Cortex of kidney (tissue), 1 donor: ENCODE data around the gene OR51A2.
"Not testable (repeated sequence)": the region's sequence is repeated elsewhere in the genome, so short reads cannot be mapped to it uniquely, and the experiment has no call there.

Experiments used
- DNase-seq: peaks from one replicate; lab custom pipeline; 2025; lab: John Stamatoyannopoulos, UW

The OR51A2 gene, protein sequence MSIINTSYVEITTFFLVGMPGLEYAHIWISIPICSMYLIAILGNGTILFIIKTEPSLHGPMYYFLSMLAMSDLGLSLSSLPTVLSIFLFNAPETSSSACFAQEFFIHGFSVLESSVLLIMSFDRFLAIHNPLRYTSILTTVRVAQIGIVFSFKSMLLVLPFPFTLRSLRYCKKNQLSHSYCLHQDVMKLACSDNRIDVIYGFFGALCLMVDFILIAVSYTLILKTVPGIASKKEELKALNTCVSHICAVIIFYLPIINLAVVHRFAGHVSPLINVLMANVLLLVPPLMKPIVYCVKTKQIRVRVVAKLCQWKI

GRCh38 chr11:4955613-4956012, at the start of gene OR51A2:
Gene OR51A2, minus strand, starts transcription at chr11:4955713. Its CDS starts 0 bp downstream, at chr11:4955713.
- not testable (repeated sequence) for DNase-seq

- no peak for DNase-seq
These were observed 49.1 kb upstream of the OR51A2 start for GRCh38 chr11:5004424-5005274.

- no peak for DNase-seq
These were observed 39.0 kb upstream of the OR51A2 start, which contains the start of gene OR51L1 for GRCh38 chr11:4994551-4994950. Gene OR51L1, plus strand, starts transcription at chr11:4994851. Its CDS starts 4,132 bp downstream, at chr11:4998983.

- no peak for DNase-seq
These were observed 35.5 kb upstream of the OR51A2 start for GRCh38 chr11:4991060-4991459.

DNA sequence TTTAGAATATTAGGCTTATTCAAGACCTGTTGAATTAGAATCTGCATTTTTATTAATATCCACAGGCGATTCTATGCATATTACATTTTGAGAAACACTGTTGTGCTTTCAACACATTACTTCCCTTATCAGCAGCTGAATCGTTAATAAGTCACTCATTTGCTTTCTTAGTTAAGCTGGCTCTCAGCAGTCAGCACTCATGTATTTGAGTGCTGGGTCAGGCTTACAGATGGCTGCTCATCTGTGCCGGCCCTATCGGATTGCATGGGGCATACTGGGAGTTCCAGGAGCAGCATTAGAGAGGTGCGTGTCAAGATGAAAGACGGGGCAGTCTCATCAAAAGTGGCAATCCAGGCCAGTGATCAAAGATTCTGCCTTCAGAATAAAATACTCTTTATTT, 28.3 kb upstream of the OR51A2 start:
- DNase-seq = no peak

DNA sequence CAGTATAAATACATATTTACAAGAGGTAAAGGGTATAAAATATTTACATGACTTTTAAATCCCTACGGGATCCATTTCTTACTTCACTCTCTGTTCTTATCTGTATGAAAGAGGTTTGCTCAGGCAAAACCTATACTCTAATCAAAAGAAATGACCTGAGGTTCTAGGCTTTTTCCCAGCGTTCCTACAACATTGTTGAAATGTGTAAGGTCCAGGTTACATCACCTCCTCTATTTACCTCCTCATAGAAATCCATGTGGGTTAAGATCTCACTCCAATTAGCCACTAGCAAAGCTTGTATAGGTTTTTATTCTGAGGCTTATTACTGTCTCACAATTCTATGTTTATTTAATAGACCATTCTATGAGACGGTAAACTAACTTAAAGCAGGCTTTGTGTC, 27.2 kb upstream of the OR51A2 start:
- no peak for DNase-seq

- no peak for DNase-seq
These were observed 23.5 kb upstream of the OR51A2 start for GRCh38 chr11:4979036-4979435.

DNA sequence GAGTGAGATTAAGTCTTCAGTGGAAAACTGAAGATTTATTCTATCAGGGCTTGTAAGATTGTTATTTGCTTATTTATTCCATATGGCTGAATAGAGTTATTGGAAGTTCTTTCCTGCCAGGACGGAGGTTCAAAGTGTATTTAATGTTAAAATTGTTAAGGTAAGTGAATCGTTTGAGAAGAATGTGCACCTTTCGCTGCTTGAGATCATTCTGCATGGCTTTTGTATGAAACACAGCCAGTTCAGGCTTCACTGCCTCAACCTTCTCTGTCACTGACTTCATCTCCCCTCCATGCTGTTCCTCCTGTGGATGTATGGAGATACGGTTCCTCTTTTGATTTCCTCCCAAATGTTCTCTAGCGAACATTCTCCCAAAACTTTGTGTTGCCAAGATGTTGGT, 19.9 kb upstream of the OR51A2 start:
- DNase-seq = no peak

GRCh38 chr11:4962816-4963215, 7.3 kb upstream of the OR51A2 start:
- no peak for DNase-seq

DNA sequence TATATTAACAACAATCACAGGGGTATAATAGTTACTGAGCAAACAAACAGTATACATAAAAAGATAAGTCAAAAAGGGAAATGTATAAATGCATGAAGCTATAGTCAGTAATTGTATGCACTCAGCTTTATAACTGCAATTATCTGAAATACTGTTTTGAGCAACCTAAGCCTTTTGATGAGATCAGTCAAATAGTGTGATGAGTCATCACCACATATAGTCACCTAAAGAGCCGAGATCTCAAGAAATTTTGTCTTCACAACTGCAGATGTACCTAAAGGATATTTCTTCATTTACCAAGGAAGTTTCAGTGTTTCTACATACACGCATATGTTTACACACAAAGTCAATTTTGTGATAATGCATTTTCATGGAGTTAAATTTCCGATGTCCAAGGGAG, 5.4 kb upstream of the OR51A2 start:
- no peak for DNase-seq

GRCh38 chr11:4957396-4957795, 1.9 kb upstream of the OR51A2 start:
- DNase-seq = no peak

DNA sequence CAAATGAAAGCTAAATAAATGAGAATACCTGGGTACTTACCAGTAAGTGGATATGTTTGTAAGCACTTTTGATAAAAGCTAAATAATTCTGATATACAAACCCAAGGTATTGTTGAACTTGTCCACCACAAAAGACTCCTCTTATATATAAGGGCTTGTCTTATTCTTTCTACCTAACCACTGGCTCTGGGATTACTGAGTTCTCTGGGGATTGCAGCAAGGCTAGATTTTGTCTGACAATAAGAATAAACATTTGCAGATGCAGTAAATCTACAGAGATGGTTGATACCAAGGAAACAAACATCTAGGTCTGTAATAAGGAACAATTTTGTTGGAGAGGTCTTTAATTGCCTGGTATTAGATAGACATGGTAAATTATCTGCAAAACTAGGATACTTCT, 8.0 kb downstream of the OR51A2 start, which contains the start of gene OR51A4:
Gene OR51A4, minus strand, starts transcription at position 101 of the 400 bp plus-strand sequence. CDS start 505 bp downstream, outside the sequence.
- no peak for DNase-seq

DNA sequence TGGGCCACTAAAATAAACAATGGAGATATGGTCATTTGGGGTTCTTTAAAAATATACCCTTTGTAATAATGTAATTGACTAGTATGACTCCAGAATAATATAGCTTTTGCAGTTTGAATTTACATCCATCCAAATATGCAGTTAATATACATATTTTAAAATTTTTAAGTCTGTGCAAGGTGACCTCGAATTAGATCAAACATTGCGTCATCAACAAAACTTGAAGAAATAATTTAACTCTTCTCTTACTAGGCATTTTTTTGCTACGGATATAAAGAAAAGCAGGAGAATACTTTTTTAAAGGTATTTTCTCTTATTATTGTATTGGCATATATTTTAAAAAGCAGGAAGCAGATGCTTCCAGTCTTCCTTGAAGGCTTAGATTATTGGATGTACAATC, 18.8 kb downstream of the OR51A2 start:
- DNase-seq = no peak

DNA sequence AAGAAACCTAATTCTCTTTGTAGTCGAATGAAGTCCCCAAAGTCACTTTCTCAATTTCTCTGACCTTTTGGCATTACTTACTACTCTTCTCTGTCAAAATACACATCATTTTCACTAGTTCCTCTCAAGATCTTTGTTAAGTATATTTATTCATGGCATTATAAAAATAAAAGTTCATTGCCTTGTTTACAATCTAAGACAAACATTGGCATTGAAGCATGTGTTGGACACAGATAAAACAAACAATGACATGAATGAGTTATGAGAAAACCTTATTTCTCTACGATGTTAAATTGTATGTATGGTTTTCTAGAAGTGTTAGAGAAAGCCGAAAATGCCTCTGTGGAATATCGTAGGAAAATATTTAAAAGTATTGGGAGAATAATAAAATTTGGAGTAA, 22.8 kb downstream of the OR51A2 start:
- DNase-seq = no peak

DNA sequence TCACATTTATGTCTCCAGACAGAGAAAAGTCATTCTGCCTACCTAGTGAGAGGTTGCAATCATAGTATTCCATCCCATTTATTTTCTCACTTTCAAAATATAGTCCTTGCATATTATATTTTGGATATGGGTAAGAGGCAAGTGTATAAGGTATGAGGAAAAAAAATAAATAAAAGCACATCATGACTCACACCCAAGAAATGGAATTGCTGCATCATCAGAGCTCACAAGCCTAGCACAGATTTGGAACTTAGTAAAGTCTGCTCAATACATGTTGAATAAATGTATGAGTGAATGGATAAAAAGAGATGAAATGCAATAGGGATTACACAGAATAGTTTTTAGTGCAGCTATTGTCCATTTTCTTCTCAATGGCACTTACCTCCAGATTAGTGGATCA, 28.9 kb downstream of the OR51A2 start:
- no peak for DNase-seq

GRCh38 chr11:4924239-4924638, 31.3 kb downstream of the OR51A2 start, which contains the start of gene OR51G1:
Gene OR51G1, minus strand, starts transcription at chr11:4924339. Its CDS starts 0 bp downstream, at chr11:4924339.
- no peak for DNase-seq

DNA sequence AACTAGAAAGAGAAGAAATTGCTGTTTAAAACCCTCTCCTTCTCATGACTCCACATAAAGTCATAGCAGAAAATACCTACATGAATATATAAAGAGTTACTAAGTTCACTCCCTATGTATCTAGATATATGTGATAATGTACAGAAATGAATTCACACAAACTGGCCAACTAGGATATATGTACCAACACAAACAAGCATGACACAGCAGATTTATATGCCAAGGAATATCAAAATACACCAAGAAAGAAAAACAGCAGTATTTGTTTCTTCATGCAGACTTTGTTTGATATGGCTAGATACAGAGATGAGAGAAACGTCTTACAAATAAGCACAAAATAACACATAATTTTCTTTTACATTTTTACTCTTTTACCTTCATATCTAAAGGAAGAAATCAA, 33.2 kb downstream of the OR51A2 start:
- no peak for DNase-seq

GRCh38 chr11:4921796-4922195, 33.7 kb downstream of the OR51A2 start:
- DNase-seq = no peak

DNA sequence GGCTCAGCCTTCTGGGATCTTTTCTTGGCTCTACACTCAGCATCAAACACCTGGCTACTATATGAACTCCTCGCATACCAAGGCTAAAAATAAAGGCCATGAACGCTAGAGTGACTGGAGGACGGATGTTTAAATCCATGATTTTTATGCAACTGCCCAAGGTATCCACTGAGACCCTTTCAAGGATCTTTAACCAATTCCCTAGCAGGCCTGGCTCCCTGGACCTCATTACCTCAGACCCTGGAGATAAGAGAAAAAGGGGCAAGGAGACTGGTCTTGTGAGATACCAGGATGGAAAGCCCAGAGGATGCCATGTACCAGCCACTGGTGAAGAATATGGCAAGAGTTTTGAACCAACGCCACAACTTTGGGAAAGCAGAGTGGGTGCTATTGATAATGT, 36.3 kb downstream of the OR51A2 start, which contains the start of gene OR51G2:
Gene OR51G2, minus strand, starts transcription at position 101 of the 400 bp plus-strand sequence. CDS start 3,687 bp downstream, outside the sequence.
- DNase-seq = no peak

DNA sequence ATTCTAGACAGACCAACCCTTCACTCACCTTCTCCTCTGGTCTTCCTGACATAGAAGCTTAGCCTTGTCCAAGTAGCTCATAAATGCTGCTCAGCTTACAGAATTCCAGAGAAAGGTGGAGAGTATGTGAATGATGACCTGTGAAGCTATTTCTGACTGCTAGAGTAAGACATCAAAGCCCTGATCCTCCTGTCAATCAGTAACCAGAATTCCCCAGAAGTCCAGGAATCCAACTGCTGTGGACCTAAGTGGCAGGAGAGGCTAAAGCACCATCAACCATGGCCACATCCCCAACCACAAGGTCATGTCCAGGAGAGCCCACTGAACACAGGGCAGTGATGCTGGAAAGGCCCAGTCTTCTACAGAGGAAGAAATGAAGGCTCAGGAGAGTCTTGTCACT, 38.9 kb downstream of the OR51A2 start:
- DNase-seq = no peak
